Central memory CD8-positive, alpha-beta T cell (primary cell): ENCODE data around the gene GHR.

Experiments
- ATAC-seq: fragments of 150-1000 bp; cut with Tn5 transposase; replicated peaks from 2 replicates; pipeline ENCODE4 v1.10.0; 2022; ENCODE audit warnings: mild to moderate bottlenecking, moderate FRiP score, moderate number of reproducible peaks; ENCODE audit not compliant: poor library complexity, severe bottlenecking; ENCODE audit errors: extremely low read depth
- DNase-seq, 2 donors: peaks; one replicate each; pipeline ENCODE4 v3.0.0; 2021; ENCODE audit warnings: low spot score in 2 of 2
- H3K27ac Mint-ChIP-seq: one replicate; pipeline ENCODE4 v1.8.0; 2022; ENCODE audit warnings: low read depth, mild to moderate bottlenecking, moderate library complexity, mixed read lengths
- H3K27me3 Mint-ChIP-seq: one replicate; pipeline ENCODE4 v1.8.0; 2022; ENCODE audit warnings: mixed read lengths
- H3K36me3 Mint-ChIP-seq: one replicate; pipeline ENCODE4 v1.8.0; 2022; ENCODE audit warnings: mild to moderate bottlenecking, moderate library complexity, mixed read lengths; ENCODE audit not compliant: insufficient read depth
- H3K4me1 Mint-ChIP-seq: one replicate; pipeline ENCODE4 v1.8.0; 2022; ENCODE audit warnings: mixed read lengths
- H3K4me3 Mint-ChIP-seq: one replicate; pipeline ENCODE4 v1.8.0; 2022; ENCODE audit warnings: mild to moderate bottlenecking, moderate library complexity, mixed read lengths
- H3K9me3 Mint-ChIP-seq: one replicate; pipeline ENCODE4 v1.8.0; 2022; ENCODE audit warnings: mixed read lengths

Gene GHR

GRCh38 chr5:42419294-42419693 lies 3.9 kb upstream of the GHR start:
- Mint-ChIP-seq H3K36me3 (no peaks in the 10 kb centered on the region), H3K4me1 (no peaks in the 10 kb centered on the region), H3K9me3 (peaks cover 30% of the 10 kb centered on the region), H3K27ac (no peak overlapping the region), H3K27me3 (peaks cover 16% of the 10 kb centered on the region), H3K4me3 (no peak overlapping the region)
- ATAC-seq: no peak
- DNase-seq: no peak

DNA sequence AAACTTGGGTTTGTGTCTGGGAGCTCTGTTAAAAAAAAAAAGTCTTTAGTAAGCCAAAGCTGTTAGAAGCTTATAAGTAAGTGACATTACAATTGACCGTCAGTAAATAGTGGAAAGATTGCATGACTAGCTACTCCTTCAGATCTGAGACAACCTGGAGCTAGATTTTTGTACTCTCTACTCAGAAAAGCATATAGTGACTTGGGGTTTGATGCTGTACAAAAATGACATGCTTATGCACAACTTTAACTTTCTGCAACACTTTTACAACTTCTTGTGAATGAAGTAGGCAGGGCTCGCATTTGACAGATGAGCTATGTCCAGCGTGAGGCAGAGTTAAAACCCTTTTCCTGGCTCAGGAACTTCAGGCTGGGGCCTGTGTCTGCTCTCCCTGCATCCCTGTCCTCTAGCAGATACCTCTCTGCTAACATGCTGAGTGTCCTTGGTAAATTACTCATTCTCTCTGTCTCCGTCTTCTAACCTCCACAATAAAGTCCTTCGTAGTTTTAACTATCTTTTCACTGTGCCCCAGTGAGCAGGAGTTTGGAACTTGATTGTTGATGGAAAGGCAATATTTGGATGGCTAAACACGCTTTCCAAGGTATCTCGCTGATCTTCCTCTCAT lies 471 bp upstream of the GHR start:
- H3K4me3 Mint-ChIP-seq: no peak overlapping the region
- DNase-seq: no peak
- no peak for ATAC-seq
- peaks cover 24% of the 10 kb centered on the region for H3K27me3 Mint-ChIP-seq
- H3K4me1 Mint-ChIP-seq: no peaks in the 10 kb centered on the region
- peaks cover 7% of the 10 kb centered on the region for H3K9me3 Mint-ChIP-seq
- H3K36me3 Mint-ChIP-seq: no peaks in the 10 kb centered on the region
- no peak overlapping the region for H3K27ac Mint-ChIP-seq

DNA sequence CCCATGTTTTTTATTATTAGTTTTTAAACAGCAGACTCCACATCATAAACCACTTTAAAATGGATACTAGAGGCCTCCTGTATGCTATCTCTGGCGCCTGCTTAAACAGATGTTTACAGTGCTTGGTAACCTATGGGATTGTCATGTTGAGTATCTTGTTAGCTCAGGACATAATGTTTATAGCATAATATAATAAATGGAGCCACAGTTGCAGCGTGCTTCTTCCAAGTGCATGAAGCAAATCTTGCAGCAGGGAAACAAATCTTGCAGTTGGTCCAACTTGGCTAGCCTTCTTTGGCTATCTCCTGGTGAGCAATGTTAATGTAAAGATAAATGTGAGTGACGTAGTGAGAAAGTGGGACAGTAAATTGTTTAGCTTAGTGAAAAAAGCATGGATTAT lies 2.8 kb downstream of the GHR start:
- DNase-seq: no peak
- no peak for ATAC-seq
- Mint-ChIP-seq H3K27me3 (peaks cover 25% of the 10 kb centered on the region), H3K9me3 (no peaks in the 10 kb centered on the region), H3K27ac (no peak overlapping the region), H3K36me3 (no peaks in the 10 kb centered on the region), H3K4me1 (no peaks in the 10 kb centered on the region), H3K4me3 (no peak overlapping the region)

DNA sequence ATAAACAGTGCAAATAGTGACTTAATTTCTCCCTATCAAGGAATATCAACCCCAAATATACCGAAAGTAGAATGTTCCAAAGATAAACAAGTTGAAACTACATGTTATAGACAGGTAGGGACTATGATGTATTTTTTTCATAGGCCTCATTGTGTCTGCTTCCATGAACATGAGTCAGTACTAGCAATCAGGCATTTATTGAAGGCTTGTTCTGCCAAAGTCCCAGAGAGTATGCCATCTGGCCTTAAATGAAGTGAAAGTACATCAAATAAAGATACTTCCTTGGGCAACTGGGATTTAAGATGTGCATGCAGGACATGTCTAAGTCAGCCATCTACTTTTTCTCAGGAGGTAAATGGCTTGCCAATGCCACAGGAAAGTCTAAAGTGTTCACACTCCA lies 6.5 kb downstream of the GHR start:
- DNase-seq (no peak), ATAC-seq (no peak)

DNA sequence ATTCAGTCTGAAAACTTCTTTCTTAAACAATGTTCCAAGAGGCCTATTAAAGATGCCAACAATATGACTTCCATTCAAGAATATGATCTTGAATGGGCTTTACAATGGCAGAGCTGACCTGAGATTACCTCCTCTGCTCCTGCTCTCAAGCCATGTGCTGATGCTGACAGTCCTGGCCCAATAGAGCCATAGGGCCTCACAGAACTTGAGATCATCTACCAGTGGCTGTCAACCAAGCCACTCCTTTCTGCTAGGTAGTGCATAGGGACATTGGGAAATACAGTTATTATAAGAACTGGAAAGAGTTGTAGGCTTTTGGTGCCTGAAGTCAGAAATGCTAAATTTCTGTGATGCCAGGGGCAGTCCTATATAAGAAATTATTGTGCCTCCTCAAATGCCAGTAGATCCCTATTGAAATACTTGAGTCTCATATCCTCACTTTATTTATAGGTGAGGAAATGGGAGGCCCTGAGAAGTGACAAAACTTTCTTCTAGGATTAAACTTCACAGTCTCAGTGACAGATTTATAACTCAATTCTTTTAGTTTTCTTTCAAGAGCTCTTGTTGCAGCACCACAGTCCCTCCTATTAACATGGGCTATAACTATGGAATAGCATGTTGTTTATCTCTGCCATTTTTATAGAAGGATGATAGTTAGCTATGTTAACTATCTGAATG lies 10.9 kb downstream of the GHR start:
- Mint-ChIP-seq H3K27me3 (peaks cover under 1% of the 10 kb centered on the region), H3K9me3 (peaks cover 5% of the 10 kb centered on the region), H3K4me1 (no peaks in the 10 kb centered on the region), H3K36me3 (no peaks in the 10 kb centered on the region), H3K27ac (no peak overlapping the region), H3K4me3 (no peak overlapping the region)
- no peak for DNase-seq
- ATAC-seq: no peak

More for the DNA sequence above, 6.5 kb downstream of the GHR start:
- no peak overlapping the region for H3K27ac Mint-ChIP-seq
- peaks cover 24% of the 10 kb centered on the region for H3K27me3 Mint-ChIP-seq
- no peaks in the 10 kb centered on the region for H3K4me1 Mint-ChIP-seq
- H3K36me3 Mint-ChIP-seq: no peaks in the 10 kb centered on the region
- H3K4me3 Mint-ChIP-seq: no peak overlapping the region
- H3K9me3 Mint-ChIP-seq: peaks cover 5% of the 10 kb centered on the region

- no peak overlapping the region for H3K4me3 Mint-ChIP-seq
- no peak for DNase-seq
Measured at GRCh38 chr5:42436051-42436450, 12.8 kb downstream of the GHR start.

GRCh38 chr5:42454216-42454995 lies 31.2 kb downstream of the GHR start:
- no peaks in the 10 kb centered on the region for H3K4me1 Mint-ChIP-seq
- no peak overlapping the region for H3K4me3 Mint-ChIP-seq
- DNase-seq: no peak
- peaks cover 20% of the 10 kb centered on the region for H3K9me3 Mint-ChIP-seq
- no peak for ATAC-seq
- no peak overlapping the region for H3K27ac Mint-ChIP-seq
- H3K36me3 Mint-ChIP-seq: no peaks in the 10 kb centered on the region
- H3K27me3 Mint-ChIP-seq: peaks cover 25% of the 10 kb centered on the region

More at GRCh38 chr5:42436051-42436450, 12.8 kb downstream of the GHR start:
- no peak overlapping the region for H3K27ac Mint-ChIP-seq
- ATAC-seq: no peak
- peaks cover 5% of the 10 kb centered on the region for H3K9me3 Mint-ChIP-seq
- H3K4me1 Mint-ChIP-seq: no peaks in the 10 kb centered on the region
- no peaks in the 10 kb centered on the region for H3K36me3 Mint-ChIP-seq
- no peaks in the 10 kb centered on the region for H3K27me3 Mint-ChIP-seq

GRCh38 chr5:42461033-42461432 lies 37.8 kb downstream of the GHR start:
- H3K9me3 Mint-ChIP-seq: no peaks in the 10 kb centered on the region
- no peak for ATAC-seq
- no peak for DNase-seq
- H3K27ac Mint-ChIP-seq: no peak overlapping the region
- peaks cover 8% of the 10 kb centered on the region for H3K27me3 Mint-ChIP-seq
- H3K4me3 Mint-ChIP-seq: no peak overlapping the region
- H3K4me1 Mint-ChIP-seq: no peaks in the 10 kb centered on the region
- H3K36me3 Mint-ChIP-seq: no peaks in the 10 kb centered on the region

GRCh38 chr5:42461507-42461906 lies 38.3 kb downstream of the GHR start:
- Mint-ChIP-seq H3K4me1 (no peaks in the 10 kb centered on the region), H3K27me3 (peaks cover 5% of the 10 kb centered on the region), H3K36me3 (no peaks in the 10 kb centered on the region), H3K27ac (no peak overlapping the region), H3K9me3 (no peaks in the 10 kb centered on the region), H3K4me3 (no peak overlapping the region)
- no peak for DNase-seq
- ATAC-seq: no peak

- Mint-ChIP-seq H3K36me3 (no peaks in the 10 kb centered on the region), H3K27me3 (no peaks in the 10 kb centered on the region), H3K9me3 (no peaks in the 10 kb centered on the region), H3K4me3 (no peak overlapping the region), H3K4me1 (no peaks in the 10 kb centered on the region), H3K27ac (no peak overlapping the region)
- ATAC-seq: no peak
- no peak for DNase-seq
Measured at GRCh38 chr5:42462083-42462482, 38.8 kb downstream of the GHR start.

- DNase-seq (no peak), ATAC-seq (no peak)
- Mint-ChIP-seq H3K27ac (no peak overlapping the region), H3K4me1 (no peaks in the 10 kb centered on the region), H3K27me3 (no peaks in the 10 kb centered on the region), H3K9me3 (no peaks in the 10 kb centered on the region), H3K4me3 (no peak overlapping the region), H3K36me3 (no peaks in the 10 kb centered on the region)
Measured at GRCh38 chr5:42467572-42467971, 44.3 kb downstream of the GHR start.

GRCh38 chr5:42467981-42468524 lies 44.8 kb downstream of the GHR start:
- Mint-ChIP-seq H3K9me3 (no peaks in the 10 kb centered on the region), H3K27me3 (no peaks in the 10 kb centered on the region), H3K4me1 (no peaks in the 10 kb centered on the region), H3K27ac (no peak overlapping the region), H3K36me3 (no peaks in the 10 kb centered on the region), H3K4me3 (no peak overlapping the region)
- DNase-seq (no peak), ATAC-seq (no peak)
